ENCODE measurements around the gene ABI3BP.

ABI3BP gene

DNA sequence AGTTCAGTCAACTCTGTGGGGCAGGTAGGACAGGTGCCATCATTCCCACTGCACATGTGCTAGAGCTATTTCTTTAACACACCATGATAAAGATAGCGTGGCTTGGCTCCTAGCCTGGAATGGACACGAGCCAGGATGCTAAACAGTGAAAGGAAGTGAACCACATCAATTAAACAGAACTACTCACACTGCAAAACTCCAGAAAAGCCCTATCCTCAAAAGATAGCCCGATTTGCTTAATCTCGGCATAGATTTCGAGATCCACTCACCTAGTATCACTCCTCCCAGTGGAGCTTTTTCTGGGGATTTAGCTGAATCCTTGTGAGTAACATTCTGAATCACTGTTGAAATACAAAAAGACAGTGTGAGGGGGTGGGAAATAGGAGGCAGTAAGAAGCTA, 118.0 kb downstream of the ABI3BP start:
- no peak overlapping the region for H3K4me3 ChIP-seq (ENCODE audit: low read depth, low read length, poor library complexity, severe bottlenecking)
- no peak overlapping the region for H3K9ac ChIP-seq (ENCODE audit: low read length)
- H3K36me3 ChIP-seq (ENCODE audit: insufficient read depth, low read length) = no peaks in the 10 kb centered on the region
- no peaks in the 10 kb centered on the region for H3K9me2 ChIP-seq (ENCODE audit: low read depth, low read length)
- no peak overlapping the region for H2AFZ ChIP-seq (ENCODE audit: low read length)
- no peak overlapping the region for H3K4me2 ChIP-seq (ENCODE audit: low read length)
- no peaks in the 10 kb centered on the region for H3K9me3 ChIP-seq (ENCODE audit: low read length)
- no peaks in the 10 kb centered on the region for H4K20me1 ChIP-seq (ENCODE audit: insufficient read depth, low read length)
- H3K79me2 ChIP-seq (ENCODE audit: insufficient read depth, low read length) = no peaks in the 10 kb centered on the region
- no peak for TF ChIP-seq EZH2 (IDR thresholded peaks at IDR 0.05; ENCODE audit: borderline replicate concordance, low read length)
- TF ChIP-seq CTCF (IDR thresholded peaks at IDR 0.05; ENCODE audit: low read length) = no peak
- no peak overlapping the region for H3K27ac ChIP-seq (ENCODE audit: low read depth, low read length, poor library complexity, severe bottlenecking)
- H3K4me1 ChIP-seq (ENCODE audit: insufficient read depth, low read length, severe bottlenecking) = no peaks in the 10 kb centered on the region
- no peaks in the 10 kb centered on the region for H3F3A ChIP-seq (ENCODE audit: insufficient read depth, low read length)
- H3K27me3 ChIP-seq (ENCODE audit: insufficient read depth, low read length) = no peaks in the 10 kb centered on the region

DNA sequence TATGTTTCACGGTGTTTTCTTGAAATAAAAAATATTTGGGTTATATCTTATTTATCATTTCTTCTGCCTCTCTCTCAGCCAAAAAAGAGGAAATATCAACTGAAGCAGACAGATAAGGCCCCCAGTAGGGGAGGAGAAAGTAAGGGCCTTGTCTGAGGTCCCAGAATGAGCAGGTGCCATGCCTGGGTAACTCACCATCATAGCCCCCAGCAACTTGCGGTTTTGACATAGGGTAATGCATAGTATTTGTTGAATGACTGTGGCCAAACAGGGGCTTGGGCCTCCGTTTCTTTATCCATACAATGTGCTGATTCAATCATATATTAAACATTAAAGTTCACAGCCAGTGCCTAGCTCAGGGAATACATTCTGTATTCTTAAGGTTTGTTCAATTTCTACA, 119.6 kb downstream of the ABI3BP start:
- Histone ChIP-seq H3K27ac (ENCODE audit: low read depth, low read length, poor library complexity, severe bottlenecking) (no peak overlapping the region), H2AFZ (ENCODE audit: low read length) (no peak overlapping the region), H4K20me1 (ENCODE audit: insufficient read depth, low read length) (no peaks in the 10 kb centered on the region), H3F3A (ENCODE audit: insufficient read depth, low read length) (no peaks in the 10 kb centered on the region), H3K9me2 (ENCODE audit: low read depth, low read length) (no peaks in the 10 kb centered on the region), H3K4me3 (ENCODE audit: low read depth, low read length, poor library complexity, severe bottlenecking) (no peak overlapping the region), H3K27me3 (ENCODE audit: insufficient read depth, low read length) (no peaks in the 10 kb centered on the region), H3K9me3 (ENCODE audit: low read length) (no peaks in the 10 kb centered on the region), H3K9ac (ENCODE audit: low read length) (no peak overlapping the region), H3K79me2 (ENCODE audit: insufficient read depth, low read length) (no peaks in the 10 kb centered on the region), H3K36me3 (ENCODE audit: insufficient read depth, low read length) (no peaks in the 10 kb centered on the region), H3K4me2 (ENCODE audit: low read length) (no peak overlapping the region), H3K4me1 (ENCODE audit: insufficient read depth, low read length, severe bottlenecking) (no peaks in the 10 kb centered on the region)
- TF ChIP-seq CTCF (IDR thresholded peaks at IDR 0.05; ENCODE audit: low read length) = no peak
- no peak for TF ChIP-seq EZH2 (IDR thresholded peaks at IDR 0.05; ENCODE audit: borderline replicate concordance, low read length)

GRCh38 chr3:100871306-100871705, 121.9 kb downstream of the ABI3BP start:
- Histone ChIP-seq H2AFZ (ENCODE audit: low read length) (no peak overlapping the region), H3K27me3 (ENCODE audit: insufficient read depth, low read length) (no peaks in the 10 kb centered on the region), H3K9ac (ENCODE audit: low read length) (no peak overlapping the region), H3K4me3 (ENCODE audit: low read depth, low read length, poor library complexity, severe bottlenecking) (no peak overlapping the region), H3K4me1 (ENCODE audit: insufficient read depth, low read length, severe bottlenecking) (no peaks in the 10 kb centered on the region), H3K79me2 (ENCODE audit: insufficient read depth, low read length) (no peaks in the 10 kb centered on the region), H3K4me2 (ENCODE audit: low read length) (no peak overlapping the region), H3K36me3 (ENCODE audit: insufficient read depth, low read length) (no peaks in the 10 kb centered on the region), H3K9me2 (ENCODE audit: low read depth, low read length) (no peaks in the 10 kb centered on the region), H4K20me1 (ENCODE audit: insufficient read depth, low read length) (no peaks in the 10 kb centered on the region), H3K27ac (ENCODE audit: low read depth, low read length, poor library complexity, severe bottlenecking) (no peak overlapping the region), H3F3A (ENCODE audit: insufficient read depth, low read length) (no peaks in the 10 kb centered on the region), H3K9me3 (ENCODE audit: low read length) (no peaks in the 10 kb centered on the region)
- TF ChIP-seq CTCF (IDR thresholded peaks at IDR 0.05; ENCODE audit: low read length) (no peak), EZH2 (IDR thresholded peaks at IDR 0.05; ENCODE audit: borderline replicate concordance, low read length) (no peak)

All from OCI-LY1 (cell line).